ENCODE results near the gene CPT1B.
A peak's percentile ranks its signal among the peaks of the same experiment; 100 is the strongest.

CPT1B gene

DNA sequence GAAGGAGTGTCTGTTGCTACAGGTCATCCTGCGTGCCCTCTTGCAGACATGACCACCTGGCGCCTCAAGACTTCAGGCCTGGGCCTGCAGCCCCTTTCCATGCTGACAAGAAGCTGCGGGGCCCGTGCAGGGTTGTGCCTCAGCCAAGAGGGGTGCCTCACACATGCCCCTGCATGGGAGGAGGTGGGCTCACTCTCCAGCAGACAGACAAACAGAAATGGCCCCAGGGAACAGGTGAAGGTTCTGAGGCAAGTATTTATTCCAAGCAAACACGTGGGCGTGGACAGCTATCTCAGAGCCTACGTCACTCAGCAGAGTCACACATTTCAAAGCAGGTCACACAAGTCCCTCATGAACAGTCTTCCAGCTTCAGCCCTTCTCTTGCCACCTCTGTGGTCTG lies 9.6 kb downstream of the CPT1B start:
- no peak for DNase-seq

DNA sequence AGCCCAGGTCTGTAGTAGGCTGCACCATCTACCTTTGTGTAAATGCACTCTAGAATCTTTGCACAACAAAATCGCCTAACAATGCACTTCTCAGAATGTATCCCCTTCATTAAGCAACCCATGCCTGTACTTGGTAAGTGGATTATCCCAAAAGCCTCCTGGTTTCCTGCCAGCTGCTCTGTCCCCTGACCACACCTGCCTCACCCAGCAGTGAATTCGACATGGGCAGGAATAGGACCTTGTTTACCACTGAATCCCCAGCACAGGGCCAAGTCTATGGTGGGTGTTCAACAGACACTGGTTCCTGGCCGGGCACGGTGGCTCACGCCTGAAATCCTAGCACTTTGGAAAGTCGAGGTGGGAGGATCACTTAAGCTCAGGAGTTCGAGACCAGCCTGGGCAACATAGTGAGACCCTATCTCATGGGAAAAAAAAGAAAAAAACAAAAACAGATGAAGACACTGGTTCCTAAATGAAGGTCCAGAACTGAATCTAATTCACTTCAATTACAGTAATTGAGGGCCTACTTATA lies 10.4 kb downstream of the CPT1B start:
- DNase-seq, result no peak

DNA sequence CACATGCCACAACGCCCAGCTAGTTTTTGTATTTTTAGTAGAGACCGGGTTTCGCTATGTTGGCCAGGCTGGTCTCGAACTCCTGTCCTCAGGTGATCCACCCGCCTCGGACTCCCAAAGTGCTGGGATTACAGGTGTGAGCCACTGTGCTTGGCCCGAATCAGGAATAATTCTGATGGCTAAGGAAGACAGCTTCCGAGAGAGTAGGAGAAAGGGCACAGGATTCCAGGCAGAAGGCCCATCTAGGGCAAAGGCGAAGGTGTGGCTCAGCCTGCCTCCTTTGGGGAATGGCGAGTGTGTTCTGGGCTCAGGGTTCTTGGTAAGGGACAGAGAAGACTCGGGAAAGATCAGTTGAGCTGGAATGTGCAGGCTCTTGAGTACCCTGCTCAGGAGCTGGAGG lies 13.9 kb downstream of the CPT1B start:
- DNase-seq, result no peak

DNA sequence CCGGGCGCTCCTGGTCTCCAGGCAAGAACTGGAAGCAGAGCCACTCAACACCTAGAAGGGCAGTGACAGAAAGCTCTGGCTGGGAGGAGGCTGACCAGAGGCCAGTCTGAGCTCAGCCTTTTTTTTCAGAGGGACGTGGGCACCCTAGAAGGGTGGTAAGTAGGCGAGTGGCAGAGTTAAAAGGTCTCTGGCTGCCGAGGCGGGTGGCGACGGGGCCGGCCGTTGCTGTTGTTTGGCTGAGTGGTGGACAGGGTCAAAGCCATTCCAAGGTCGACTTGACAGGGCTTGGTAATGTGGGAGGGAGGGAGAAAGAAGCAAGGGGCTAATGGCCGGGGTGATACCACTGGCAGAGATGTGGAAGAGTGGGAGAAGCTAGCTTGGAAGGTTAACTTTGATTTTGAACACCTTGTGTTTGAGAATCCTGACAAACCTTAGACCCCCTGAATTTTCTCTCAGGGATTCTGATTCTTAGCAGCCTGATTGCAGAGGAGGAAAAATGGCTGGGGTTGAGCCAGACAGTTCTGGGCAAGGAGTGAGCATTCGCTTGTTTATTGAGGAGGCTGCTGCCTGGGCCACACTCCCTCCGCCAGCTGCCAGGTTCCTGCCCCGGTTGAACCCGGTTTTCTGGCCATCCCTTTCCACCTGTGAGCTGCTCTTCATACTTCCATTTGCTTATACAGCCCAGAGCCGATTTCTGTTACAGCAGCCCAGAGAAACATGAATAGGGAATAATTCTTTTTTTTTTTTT lies 14.6 kb downstream of the CPT1B start:
- no peak for DNase-seq

DNA sequence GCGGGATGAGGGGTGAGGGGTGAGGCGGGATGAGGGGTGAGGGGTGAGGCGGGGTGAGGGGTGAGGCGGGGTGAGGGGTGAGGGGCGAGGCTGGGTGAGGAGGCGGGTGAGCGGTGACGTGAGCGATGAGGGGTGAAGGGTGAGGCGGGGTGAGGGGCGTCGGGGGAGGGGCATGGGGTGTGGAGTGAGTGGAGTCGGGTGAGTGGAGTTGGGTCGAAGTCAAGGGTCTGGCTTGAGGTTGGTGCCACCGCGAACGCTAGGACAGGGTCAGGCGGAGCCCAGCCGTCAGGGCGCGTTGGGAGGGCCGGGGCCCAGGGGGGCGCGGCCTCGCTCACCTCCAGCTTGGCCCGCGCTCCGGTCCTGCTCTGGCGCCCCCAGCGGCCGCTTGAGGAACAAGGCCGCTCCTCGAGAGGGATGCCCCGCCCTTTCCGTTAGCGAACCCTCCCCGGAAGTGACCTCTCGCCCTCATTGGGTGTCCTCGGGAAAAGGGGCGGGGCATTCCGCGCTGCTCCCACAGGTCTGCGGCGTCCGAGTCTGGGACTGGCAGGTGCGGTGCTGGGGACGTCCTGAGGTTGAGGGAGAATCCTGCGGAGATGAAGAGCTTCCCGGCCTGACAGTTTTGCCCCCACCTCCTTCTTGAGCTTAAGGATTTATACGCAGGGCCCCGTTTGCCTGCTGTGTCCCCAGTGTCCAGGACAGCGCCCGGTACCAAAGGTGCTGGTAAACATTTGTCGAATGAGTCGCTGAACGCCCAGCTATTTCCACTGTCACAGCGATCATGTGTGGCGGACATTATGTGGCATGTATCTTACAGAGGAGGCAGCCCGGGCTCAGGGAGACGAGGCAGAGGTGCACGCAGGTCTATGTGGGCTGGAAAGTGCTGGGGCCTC lies 15.5 kb downstream of the CPT1B start, which contains the start of gene SYCE3:
TSS of gene SYCE3 (minus strand) at position 397 of the 890 bp plus-strand sequence. CDS start 6,514 bp downstream, outside the sequence.
- DNase-seq, result peak; percentile 98

DNA sequence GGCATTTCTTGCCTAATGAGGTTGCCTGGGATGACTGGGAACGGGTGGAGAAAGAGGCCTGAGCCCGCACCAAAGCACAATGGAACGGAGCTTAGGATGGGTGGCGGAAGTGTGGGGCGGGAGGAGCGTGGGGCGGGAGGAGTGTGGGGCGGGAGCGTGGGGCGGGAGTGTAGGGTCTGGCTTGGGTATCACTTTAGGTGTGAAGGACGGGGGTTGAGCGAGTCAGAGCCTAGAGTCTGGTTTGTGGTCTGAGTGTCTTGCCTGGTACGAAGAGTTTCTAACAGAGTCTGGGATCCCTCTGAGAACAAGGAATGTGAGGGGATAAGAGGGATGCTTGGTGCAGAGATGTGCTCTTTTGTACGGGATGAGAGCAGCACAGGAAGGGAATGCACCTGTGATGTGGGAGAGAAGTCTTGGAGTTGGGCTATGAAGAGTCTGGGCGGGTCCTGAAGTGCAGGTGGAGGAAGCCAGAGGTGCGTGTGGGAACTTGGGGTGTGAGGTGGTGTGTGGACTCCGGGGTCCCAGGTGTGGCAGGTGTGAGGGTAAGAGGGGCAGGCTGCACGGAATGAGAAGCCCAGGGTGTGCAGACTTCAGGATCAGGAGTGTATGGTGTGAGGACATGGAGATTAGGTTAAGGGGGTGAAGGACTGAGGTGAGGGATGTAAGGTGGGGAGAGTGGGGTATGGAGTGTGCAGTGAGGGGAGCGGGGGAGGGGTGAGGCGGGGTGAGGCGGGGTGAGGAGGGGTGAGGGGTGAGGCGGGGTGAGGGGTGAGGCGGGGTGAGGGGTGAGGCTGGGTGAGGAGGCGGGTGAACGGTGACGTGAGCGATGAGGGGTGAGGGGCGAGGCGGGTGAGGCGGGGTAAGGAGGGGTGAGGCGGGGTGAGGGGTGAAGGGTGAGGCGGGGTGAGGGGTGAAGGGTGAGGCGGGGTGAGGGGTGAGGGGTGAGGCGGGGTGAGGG lies 16.5 kb downstream of the CPT1B start:
- DNase-seq, result no peak

DNA sequence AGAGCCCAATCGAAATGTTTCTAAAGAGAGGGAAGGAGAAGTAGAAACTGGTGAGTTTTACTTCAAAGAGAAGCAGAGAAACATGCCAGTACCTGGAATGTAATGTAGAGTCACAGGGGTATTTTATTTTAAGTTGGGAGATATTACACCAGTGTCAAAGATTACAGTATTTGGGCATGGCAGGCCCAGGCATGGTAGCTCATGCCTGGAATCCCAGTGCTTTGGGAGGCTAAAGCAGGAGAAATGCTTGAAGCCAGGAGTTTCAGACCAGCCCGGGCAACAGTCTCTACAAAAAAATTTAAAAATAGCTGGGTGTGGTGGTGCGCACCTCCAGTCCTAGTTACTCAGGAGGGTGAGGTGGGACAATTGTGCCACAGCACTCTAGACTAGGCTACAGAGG lies 18.2 kb downstream of the CPT1B start:
- no peak for DNase-seq

DNA sequence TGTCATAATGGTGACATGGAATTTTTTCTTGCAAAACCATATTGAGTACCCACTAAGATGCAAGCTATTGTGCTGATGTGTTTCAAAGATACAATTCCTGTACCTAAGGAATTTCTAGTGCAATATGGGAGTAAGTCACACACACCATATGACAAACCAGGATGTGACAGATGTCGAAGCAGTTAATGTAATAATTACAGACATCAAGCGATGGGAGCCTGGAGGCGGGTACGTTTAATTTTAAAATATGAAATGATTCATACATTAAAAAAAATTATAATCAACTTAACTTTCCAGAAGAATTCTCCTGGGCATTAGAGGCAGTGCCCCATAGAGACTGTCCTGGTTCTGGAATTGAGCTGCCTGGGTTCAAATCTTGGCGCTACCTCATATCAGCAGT lies 21.5 kb downstream of the CPT1B start:
- DNase-seq, result no peak

DNA sequence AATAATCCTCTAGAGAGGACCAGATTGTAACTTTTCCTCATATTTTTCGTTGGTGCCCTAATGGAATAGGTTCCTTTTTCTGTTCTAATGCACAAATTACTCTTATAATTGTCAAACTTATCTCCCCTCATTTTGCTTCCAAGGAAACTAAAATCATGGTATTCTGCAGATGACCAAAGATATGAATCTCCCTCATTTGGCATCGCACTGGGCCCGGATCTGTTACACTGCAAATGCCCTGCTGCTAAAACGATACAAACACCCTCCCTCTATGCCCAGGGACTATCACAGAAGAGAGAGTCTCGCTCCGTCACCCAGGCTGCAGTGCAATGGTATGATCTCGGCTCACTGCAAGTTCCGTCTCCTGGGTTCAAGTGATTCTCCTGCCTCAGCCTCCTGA lies 24.9 kb downstream of the CPT1B start:
- DNase-seq, result no peak

DNA sequence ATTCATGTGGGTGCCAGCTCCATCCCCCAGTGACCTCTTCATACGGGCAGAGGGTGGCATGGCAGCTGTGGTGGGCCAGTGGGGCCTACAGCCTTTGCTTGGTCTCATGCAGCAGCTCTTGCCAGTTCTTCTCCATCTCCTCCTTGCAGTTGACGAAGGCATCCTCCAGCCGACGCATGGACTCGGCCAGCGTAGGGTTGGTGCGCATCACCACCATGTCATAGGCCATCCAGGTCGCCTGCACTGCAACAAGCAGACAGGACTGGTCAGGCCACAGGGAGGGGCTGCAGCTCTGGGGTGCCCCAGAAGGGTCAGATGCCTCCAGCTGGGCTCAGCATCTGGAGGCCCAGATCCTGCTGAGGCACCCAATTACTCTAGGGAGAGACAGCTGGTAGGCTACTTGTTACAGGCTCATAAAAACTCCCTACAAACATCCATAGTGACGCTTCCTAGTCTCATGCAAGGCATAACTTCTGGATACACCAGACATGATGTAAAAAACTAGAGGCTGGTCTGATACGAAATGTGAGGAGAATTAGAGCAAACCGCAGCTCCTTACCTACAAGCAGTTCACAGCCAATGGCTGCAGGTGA lies 27.0 kb downstream of the CPT1B start:
- DNase-seq, result no peak

DNA sequence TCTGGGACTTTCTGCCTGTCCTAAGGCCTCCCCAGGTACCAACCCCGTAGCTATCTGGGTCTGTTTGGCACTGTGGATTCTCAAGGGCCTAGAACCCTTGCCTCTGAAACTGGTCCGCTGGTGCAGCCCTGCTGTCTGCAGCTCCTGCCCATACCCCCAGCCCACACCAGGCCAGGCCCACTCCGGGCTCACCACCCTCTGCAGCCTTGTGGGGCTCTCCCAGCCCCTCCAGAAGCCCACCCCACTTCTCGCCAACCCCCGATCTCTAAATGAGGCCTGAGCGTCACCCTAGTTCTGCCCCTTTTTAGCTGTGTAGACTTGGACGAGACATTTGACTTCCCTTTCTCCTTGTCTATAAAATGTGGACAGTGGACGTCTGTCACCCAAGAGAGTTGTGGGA lies 27.8 kb downstream of the CPT1B start:
- DNase-seq, result no peak

DNA sequence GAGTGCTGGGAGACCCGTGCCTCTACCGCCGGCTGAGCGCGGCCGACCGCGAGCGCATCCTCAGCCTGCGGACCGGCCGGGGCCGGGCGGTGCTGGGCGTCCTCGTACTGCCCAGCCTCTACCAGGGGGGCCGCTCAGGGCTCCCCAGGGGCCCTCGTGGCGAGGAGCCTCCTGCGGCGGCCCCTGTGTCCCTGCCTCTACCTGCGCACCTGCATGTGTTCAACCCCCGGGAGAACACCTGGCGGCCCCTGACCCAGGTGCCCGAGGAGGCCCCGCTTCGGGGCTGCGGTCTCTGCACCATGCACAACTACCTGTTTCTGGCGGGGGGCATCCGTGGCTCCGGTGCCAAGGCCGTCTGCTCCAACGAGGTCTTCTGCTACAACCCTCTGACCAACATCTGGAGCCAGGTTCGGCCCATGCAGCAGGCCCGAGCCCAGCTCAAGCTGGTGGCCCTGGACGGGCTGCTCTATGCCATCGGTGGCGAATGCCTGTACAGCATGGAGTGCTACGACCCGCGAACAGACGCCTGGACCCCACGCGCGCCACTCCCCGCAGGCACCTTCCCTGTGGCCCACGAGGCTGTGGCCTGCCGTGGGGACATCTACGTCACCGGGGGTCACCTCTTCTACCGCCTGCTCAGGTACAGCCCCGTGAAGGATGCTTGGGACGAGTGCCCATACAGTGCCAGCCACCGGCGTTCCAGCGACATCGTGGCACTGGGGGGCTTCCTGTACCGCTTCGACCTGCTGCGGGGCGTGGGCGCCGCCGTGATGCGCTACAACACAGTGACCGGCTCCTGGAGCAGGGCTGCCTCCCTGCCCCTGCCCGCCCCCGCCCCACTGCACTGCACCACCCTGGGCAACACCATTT lies 29.1 kb downstream of the CPT1B start:
- no peak for DNase-seq

DNA sequence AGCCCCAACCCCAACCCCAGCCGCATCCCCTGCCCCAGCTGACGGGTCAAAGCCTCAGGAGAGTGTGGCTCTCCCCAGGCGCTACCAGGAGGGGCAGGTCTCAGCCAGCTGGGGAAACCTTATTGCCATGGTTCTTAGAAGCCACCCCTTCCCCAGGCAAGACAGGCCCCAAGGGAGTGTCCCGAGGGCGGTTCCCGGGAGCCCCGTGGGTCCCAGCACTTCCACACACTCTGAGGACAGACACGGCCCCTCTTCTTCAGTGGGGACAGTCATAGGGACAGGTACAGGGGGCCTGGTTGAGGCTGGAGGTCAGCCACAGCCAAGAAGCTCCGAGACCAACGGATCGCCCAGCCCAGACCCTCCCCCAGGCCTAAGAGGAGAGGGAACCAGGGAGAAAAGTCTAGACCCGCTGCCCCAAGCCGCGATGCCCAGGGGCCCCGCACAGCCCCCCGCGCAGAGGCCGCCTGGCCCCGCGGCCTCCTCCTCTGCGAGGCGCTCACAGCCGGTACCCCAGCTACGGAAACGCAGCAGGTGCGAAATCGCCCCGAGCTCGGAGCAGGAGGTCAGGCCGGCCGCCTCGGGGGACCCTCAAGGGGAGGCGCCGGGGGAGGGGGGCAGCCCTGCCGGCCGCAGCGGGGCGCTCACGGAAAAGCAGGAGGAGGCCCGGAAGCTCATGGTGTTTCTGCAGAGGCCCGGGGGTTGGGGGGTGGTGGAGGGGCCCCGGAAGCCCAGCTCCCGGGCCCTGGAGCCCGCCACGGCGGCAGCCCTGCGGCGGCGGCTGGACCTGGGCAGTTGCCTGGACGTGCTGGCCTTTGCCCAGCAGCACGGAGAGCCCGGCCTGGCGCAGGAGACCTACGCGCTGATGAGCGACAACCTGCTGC lies 29.9 kb downstream of the CPT1B start:
- DNase-seq, result peak; percentile 58

DNA sequence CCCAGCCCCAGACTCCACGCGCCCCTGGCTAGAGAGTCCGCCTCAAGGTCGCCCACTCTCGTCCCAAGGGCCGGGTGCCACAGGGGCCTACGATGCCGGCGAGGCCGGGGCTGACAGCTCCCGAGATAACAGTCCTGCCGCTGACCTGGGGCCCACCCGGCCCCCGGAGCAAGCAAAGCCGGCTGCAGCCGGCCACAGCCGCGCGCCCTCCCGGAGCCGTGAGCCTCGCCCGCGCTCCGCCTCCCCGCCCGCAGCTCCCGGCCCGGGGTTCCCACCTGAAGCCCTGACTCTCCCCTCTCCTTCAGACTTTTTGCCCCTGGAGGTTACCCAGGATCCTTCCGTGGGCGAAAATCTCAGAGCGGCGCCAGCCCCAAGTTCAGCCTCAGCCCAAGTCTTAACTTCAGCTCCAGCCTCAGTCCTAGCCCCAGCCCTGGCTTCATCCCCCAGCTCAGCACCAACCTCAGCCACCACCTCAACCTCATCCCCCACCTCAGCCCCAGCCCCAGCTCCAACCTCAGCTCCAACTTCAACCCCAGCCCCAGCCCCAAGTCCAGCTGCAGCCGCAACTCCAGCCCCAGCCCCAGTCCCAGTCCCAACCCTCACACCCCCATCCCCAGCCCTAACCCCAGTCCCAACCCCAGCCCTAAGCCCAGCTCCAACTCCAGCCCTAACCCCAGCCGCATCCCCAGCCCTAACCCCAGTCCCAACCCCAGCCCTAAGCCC lies 30.8 kb downstream of the CPT1B start:
- no peak for DNase-seq

DNA sequence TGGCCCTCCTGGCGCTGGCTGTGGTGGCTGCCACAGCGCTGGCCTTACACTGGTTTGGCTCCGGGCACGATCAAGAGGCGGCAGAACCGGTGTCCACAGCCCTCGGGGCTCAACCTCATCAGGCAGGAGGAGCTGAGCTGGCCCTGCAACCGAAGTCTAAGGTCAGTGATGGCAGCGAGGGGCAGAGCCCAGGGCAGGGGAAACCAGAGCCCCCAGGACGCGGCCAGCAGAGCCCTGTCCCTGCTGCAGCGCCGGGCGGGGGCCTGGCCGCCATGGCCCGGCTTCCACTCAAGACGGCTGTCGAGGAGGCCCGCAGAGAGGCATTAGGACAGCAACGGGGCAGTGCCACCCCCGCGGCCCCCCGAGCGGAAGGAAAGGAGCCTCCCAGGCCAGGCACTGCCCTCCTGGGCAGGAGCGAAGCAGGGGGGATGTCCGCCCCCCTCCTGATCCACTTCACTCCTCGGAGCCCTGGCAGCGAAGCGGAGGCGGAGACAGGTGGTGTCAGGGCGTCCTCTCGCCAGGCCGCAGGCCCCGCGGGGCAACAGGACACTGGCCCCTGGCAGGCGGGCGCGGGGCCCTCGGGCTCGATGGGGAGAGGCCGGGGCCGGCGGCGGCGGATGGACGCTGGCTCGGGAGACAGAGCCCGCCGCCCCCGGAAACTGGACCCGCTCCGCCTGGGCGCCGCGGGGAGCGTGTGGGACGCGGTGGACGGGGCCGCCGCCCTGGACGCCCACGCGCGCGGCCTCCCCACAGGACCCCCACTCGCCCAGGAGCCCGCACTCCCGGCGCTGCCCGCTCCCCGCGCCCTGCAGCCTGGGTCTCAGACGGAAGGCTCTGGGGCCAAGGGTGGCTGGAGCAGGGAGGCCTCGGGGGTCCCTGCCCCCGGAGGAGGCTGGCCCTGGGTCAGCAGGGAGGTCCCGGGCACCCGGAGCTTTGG lies 31.6 kb downstream of the CPT1B start:
- DNase-seq, result no peak

DNA sequence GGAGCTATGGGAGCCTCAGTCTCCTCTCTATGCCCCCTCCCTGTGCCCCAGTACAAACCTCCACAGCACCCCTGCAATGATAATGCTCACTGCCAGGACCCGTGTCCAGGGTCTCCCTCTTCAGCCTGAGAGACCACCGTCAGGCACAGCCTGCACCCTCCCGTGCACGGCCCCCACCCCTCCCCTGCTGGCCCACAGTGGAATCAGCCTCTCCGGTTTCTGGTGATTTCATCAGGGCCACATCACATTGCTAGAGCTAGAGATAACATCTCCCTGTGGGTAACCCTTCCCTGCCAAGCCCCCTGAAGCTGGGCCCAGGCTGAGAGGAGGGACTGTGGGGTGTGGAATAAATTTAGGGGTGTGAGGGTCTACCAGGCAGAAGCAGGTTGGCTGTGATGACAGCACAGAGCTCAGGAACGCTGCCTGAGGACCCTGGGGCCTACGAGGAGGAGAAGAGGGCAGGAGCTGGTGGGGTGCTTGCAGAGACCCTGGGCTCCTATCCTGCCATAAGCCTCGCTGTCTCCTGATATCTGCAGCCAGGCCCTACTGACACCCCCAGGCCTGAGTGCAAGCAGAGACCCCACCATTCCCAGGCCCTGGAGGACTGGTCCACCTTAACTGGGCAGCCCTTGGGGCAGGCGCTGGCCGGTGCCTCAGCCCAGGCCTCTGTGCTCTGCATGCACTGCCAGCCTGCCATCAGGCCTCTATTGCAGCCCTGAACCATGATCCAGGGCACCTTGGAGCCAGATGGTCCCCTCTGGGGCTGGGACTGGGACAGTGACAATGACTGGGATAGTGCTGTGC lies 32.5 kb downstream of the CPT1B start, which contains the start of gene KLHDC7B:
TSS of gene KLHDC7B (plus strand) at position 378 of the 804 bp plus-strand sequence. CDS start at position 723, 345 bp downstream.
- DNase-seq, result no peak

DNA sequence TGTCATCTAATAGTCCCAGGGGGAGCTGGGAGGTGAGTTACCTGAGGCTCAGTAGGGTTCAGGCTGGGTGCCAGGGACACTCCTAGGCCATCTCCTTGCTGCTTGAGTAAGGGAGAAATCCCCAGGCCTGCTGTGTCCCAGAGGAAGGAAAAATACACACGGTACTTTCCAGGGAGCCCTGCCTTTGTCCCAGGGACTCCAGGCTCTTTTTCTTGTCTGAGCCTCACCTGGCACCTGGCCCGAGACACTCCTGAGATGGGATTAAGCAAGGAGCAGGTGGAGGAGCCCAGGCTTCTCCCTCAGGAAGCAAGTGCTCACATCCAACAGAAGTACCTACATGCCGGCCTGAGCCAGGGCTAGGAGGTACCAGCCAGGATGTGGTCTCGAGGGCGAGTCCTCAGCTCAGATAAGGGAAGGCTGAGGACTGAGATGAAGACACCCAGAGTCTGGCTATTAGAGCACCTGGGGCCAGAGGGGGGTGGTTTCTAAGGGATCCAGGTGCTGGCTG lies 33.4 kb downstream of the CPT1B start:
- no peak for DNase-seq
